ENCODE data around the gene USP53.

USP53 gene

GRCh38 chr4:119238068-119238722 is 25.7 kb downstream of the USP53 start:
- TF ChIP-seq GATA2 (IDR thresholded peaks at IDR 0.05; ENCODE audit: low read depth, low read length) = no peak
- no peak for TF ChIP-seq GATA3 (IDR thresholded peaks at IDR 0.05; ENCODE audit: low read depth, low read length)

- TF ChIP-seq GATA2 (IDR thresholded peaks at IDR 0.05; ENCODE audit: low read depth, low read length) = no peak
- no peak for TF ChIP-seq GATA3 (IDR thresholded peaks at IDR 0.05; ENCODE audit: low read depth, low read length)
Measured at GRCh38 chr4:119240128-119240527, 27.6 kb downstream of the USP53 start.

- TF ChIP-seq GATA3 (IDR thresholded peaks at IDR 0.05; ENCODE audit: low read depth, low read length) (no peak), GATA2 (IDR thresholded peaks at IDR 0.05; ENCODE audit: low read depth, low read length) (no peak)
Measured at GRCh38 chr4:119240568-119240967, 28.1 kb downstream of the USP53 start.

GRCh38 chr4:119242417-119242816 is 29.9 kb downstream of the USP53 start:
- TF ChIP-seq GATA3 (IDR thresholded peaks at IDR 0.05; ENCODE audit: low read depth, low read length) (no peak), GATA2 (IDR thresholded peaks at IDR 0.05; ENCODE audit: low read depth, low read length) (no peak)

GRCh38 chr4:119243868-119244267 is 31.4 kb downstream of the USP53 start:
- TF ChIP-seq GATA3 (IDR thresholded peaks at IDR 0.05; ENCODE audit: low read depth, low read length) (no peak), GATA2 (IDR thresholded peaks at IDR 0.05; ENCODE audit: low read depth, low read length) (no peak)

- TF ChIP-seq GATA2 (IDR thresholded peaks at IDR 0.05; ENCODE audit: low read depth, low read length) (no peak), GATA3 (IDR thresholded peaks at IDR 0.05; ENCODE audit: low read depth, low read length) (no peak)
Measured at GRCh38 chr4:119244344-119244743, 31.8 kb downstream of the USP53 start.

GRCh38 chr4:119244832-119245231 is 32.3 kb downstream of the USP53 start:
- TF ChIP-seq GATA2 (IDR thresholded peaks at IDR 0.05; ENCODE audit: low read depth, low read length) = no peak
- no peak for TF ChIP-seq GATA3 (IDR thresholded peaks at IDR 0.05; ENCODE audit: low read depth, low read length)

GRCh38 chr4:119246177-119246733 is 33.7 kb downstream of the USP53 start:
- TF ChIP-seq GATA3 (IDR thresholded peaks at IDR 0.05; ENCODE audit: low read depth, low read length) = no peak
- TF ChIP-seq GATA2 (IDR thresholded peaks at IDR 0.05; ENCODE audit: low read depth, low read length) = no peak

- TF ChIP-seq GATA3 (IDR thresholded peaks at IDR 0.05; ENCODE audit: low read depth, low read length) (no peak), GATA2 (IDR thresholded peaks at IDR 0.05; ENCODE audit: low read depth, low read length) (no peak)
Measured at GRCh38 chr4:119260528-119260927, 48.0 kb downstream of the USP53 start.

GRCh38 chr4:119261986-119262385 is 49.5 kb downstream of the USP53 start:
- no peak for TF ChIP-seq GATA3 (IDR thresholded peaks at IDR 0.05; ENCODE audit: low read depth, low read length)
- no peak for TF ChIP-seq GATA2 (IDR thresholded peaks at IDR 0.05; ENCODE audit: low read depth, low read length)

- no peak for TF ChIP-seq GATA3 (IDR thresholded peaks at IDR 0.05; ENCODE audit: low read depth, low read length)
- TF ChIP-seq GATA2 (IDR thresholded peaks at IDR 0.05; ENCODE audit: low read depth, low read length) = no peak
Measured at GRCh38 chr4:119264743-119265142, 52.2 kb downstream of the USP53 start.

- TF ChIP-seq GATA3 (IDR thresholded peaks at IDR 0.05; ENCODE audit: low read depth, low read length) (no peak), GATA2 (IDR thresholded peaks at IDR 0.05; ENCODE audit: low read depth, low read length) (no peak)
Measured at GRCh38 chr4:119266153-119266552, 53.6 kb downstream of the USP53 start.

- TF ChIP-seq GATA2 (IDR thresholded peaks at IDR 0.05; ENCODE audit: low read depth, low read length) (no peak), GATA3 (IDR thresholded peaks at IDR 0.05; ENCODE audit: low read depth, low read length) (no peak)
Measured at GRCh38 chr4:119268466-119268865, 56.0 kb downstream of the USP53 start.

GRCh38 chr4:119271361-119272085 is 59.0 kb downstream of the USP53 start:
- no peak for TF ChIP-seq GATA2 (IDR thresholded peaks at IDR 0.05; ENCODE audit: low read depth, low read length)
- TF ChIP-seq GATA3 (IDR thresholded peaks at IDR 0.05; ENCODE audit: low read depth, low read length) = no peak

- TF ChIP-seq GATA3 (IDR thresholded peaks at IDR 0.05; ENCODE audit: low read depth, low read length) (no peak), GATA2 (IDR thresholded peaks at IDR 0.05; ENCODE audit: low read depth, low read length) (no peak)
Measured at GRCh38 chr4:119281393-119281792, 68.9 kb downstream of the USP53 start.
